IPS-15b (cell line): Measurements from ENCODE around the gene HOXB2.

Experiments used
- H3K27me3 ChIP-seq: one replicate; pipeline ENCODE4 v1.6.1; 2013; ENCODE audit warnings: low read length; ENCODE audit not compliant: control insufficient read depth, insufficient read depth
- H3K36me3 ChIP-seq: one replicate; pipeline ENCODE4 v1.6.1; 2013; ENCODE audit warnings: low read length; ENCODE audit not compliant: control insufficient read depth, insufficient read depth
- H3K4me1 ChIP-seq: one replicate; pipeline ENCODE4 v1.6.1; 2013; ENCODE audit warnings: mild to moderate bottlenecking, low read length; ENCODE audit not compliant: control insufficient read depth, insufficient read depth
- H3K4me3 ChIP-seq: one replicate; pipeline ENCODE4 v1.5.1; 2013; ENCODE audit warnings: low read depth, low read length
- H3K9ac ChIP-seq: one replicate; pipeline ENCODE4 v1.6.1; 2013; ENCODE audit warnings: low read depth, mild to moderate bottlenecking, low read length
- H3K9me3 ChIP-seq: one replicate; pipeline ENCODE4 v1.6.1; 2013; ENCODE audit warnings: mild to moderate bottlenecking, low read length; ENCODE audit not compliant: control insufficient read depth, insufficient read depth

Gene HOXB2

GRCh38 chr17:48546924-48547807 lies 2.3 kb upstream of the HOXB2 start:
- peak overlapping the region; percentile 37 for H3K4me3 ChIP-seq
- H3K4me1 ChIP-seq = peaks cover 39% of the 10 kb centered on the region
- no peaks in the 10 kb centered on the region for H3K9me3 ChIP-seq
- H3K27me3 ChIP-seq = peaks cover 94% of the 10 kb centered on the region
- H3K36me3 ChIP-seq = no peaks in the 10 kb centered on the region
- H3K9ac ChIP-seq = no peak overlapping the region

- Histone ChIP-seq H3K27me3 (peaks cover 92% of the 10 kb centered on the region), H3K4me1 (peaks cover 39% of the 10 kb centered on the region), H3K9me3 (no peaks in the 10 kb centered on the region), H3K36me3 (no peaks in the 10 kb centered on the region), H3K9ac (no peak overlapping the region), H3K4me3 (peak overlapping the region; percentile 37)
These were observed 1.4 kb upstream of the HOXB2 start for GRCh38 chr17:48546137-48546923.

GRCh38 chr17:48545539-48545938 lies 630 bp upstream of the HOXB2 start:
- Histone ChIP-seq H3K27me3 (peaks cover 95% of the 10 kb centered on the region), H3K9ac (no peak overlapping the region), H3K9me3 (no peaks in the 10 kb centered on the region), H3K4me3 (peak overlapping the region; percentile 19), H3K36me3 (no peaks in the 10 kb centered on the region), H3K4me1 (peaks cover 43% of the 10 kb centered on the region)

GRCh38 chr17:48544349-48545021 lies 424 bp downstream of the HOXB2 start:
- no peaks in the 10 kb centered on the region for H3K36me3 ChIP-seq
- H3K9me3 ChIP-seq = no peaks in the 10 kb centered on the region
- peaks cover 44% of the 10 kb centered on the region for H3K4me1 ChIP-seq
- no peak overlapping the region for H3K9ac ChIP-seq
- H3K27me3 ChIP-seq = peaks cover 95% of the 10 kb centered on the region
- peak overlapping the region; percentile 42 for H3K4me3 ChIP-seq

GRCh38 chr17:48543854-48544348 lies 1.0 kb downstream of the HOXB2 start:
- Histone ChIP-seq H3K27me3 (peaks cover 95% of the 10 kb centered on the region), H3K4me1 (peaks cover 38% of the 10 kb centered on the region), H3K4me3 (peak overlapping the region; percentile 42), H3K36me3 (no peaks in the 10 kb centered on the region), H3K9me3 (no peaks in the 10 kb centered on the region), H3K9ac (no peak overlapping the region)

- Histone ChIP-seq H3K4me1 (peaks cover 33% of the 10 kb centered on the region), H3K27me3 (peaks cover 90% of the 10 kb centered on the region), H3K4me3 (peak overlapping the region; percentile 42), H3K9ac (no peak overlapping the region), H3K9me3 (no peaks in the 10 kb centered on the region), H3K36me3 (no peaks in the 10 kb centered on the region)
These were observed 1.6 kb downstream of the HOXB2 start for GRCh38 chr17:48543107-48543853.

- H3K36me3 ChIP-seq = no peaks in the 10 kb centered on the region
- no peak overlapping the region for H3K9ac ChIP-seq
- H3K4me3 ChIP-seq = peak overlapping the region; percentile 51
- peaks cover 85% of the 10 kb centered on the region for H3K27me3 ChIP-seq
- peaks cover 29% of the 10 kb centered on the region for H3K4me1 ChIP-seq
- no peaks in the 10 kb centered on the region for H3K9me3 ChIP-seq
These were observed 2.2 kb downstream of the HOXB2 start for GRCh38 chr17:48542698-48543106.

GRCh38 chr17:48542114-48542656 lies 2.7 kb downstream of the HOXB2 start:
- peaks cover 24% of the 10 kb centered on the region for H3K4me1 ChIP-seq
- peak overlapping the region; percentile 51 for H3K4me3 ChIP-seq
- H3K9me3 ChIP-seq = no peaks in the 10 kb centered on the region
- H3K9ac ChIP-seq = no peak overlapping the region
- peaks cover 79% of the 10 kb centered on the region for H3K27me3 ChIP-seq
- H3K36me3 ChIP-seq = no peaks in the 10 kb centered on the region

GRCh38 chr17:48541577-48542113 lies 3.3 kb downstream of the HOXB2 start:
- Histone ChIP-seq H3K27me3 (peaks cover 74% of the 10 kb centered on the region), H3K4me1 (peaks cover 19% of the 10 kb centered on the region), H3K36me3 (no peaks in the 10 kb centered on the region), H3K9me3 (no peaks in the 10 kb centered on the region), H3K9ac (no peak overlapping the region), H3K4me3 (peak overlapping the region; percentile 51)

GRCh38 chr17:48541036-48541576 lies 3.8 kb downstream of the HOXB2 start:
- H3K27me3 ChIP-seq = peaks cover 69% of the 10 kb centered on the region
- H3K36me3 ChIP-seq = no peaks in the 10 kb centered on the region
- no peak overlapping the region for H3K9ac ChIP-seq
- peak overlapping the region; percentile 51 for H3K4me3 ChIP-seq
- H3K9me3 ChIP-seq = no peaks in the 10 kb centered on the region
- peaks cover 16% of the 10 kb centered on the region for H3K4me1 ChIP-seq
